ENCODE results near the gene MRPL46.

DNA sequence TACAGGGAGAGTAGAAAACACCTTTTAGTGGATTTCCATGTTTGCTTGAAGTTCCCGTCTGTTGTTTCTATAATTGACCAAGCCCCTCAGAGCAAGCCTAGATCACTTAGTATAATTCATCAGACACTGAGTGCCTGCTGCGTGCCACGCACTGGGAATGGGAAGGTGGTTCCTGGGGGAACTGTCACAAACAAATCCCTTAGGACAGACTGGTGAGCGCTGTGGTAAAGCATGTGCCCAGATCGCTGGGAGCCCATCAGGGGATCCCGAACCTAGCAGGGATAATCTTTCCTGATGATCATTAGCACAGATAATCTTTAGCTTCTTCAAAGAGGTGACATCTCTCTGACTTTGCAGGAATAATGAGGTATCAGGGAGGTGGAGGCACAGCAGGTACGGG, 9.9 kb upstream of the MRPL46 start:
- TF ChIP-seq, protein P1, sequence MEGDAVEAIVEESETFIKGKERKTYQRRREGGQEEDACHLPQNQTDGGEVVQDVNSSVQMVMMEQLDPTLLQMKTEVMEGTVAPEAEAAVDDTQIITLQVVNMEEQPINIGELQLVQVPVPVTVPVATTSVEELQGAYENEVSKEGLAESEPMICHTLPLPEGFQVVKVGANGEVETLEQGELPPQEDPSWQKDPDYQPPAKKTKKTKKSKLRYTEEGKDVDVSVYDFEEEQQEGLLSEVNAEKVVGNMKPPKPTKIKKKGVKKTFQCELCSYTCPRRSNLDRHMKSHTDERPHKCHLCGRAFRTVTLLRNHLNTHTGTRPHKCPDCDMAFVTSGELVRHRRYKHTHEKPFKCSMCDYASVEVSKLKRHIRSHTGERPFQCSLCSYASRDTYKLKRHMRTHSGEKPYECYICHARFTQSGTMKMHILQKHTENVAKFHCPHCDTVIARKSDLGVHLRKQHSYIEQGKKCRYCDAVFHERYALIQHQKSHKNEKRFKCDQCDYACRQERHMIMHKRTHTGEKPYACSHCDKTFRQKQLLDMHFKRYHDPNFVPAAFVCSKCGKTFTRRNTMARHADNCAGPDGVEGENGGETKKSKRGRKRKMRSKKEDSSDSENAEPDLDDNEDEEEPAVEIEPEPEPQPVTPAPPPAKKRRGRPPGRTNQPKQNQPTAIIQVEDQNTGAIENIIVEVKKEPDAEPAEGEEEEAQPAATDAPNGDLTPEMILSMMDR (IDR thresholded peaks at IDR 0.05) = no peak
- no peak for TF ChIP-seq POLR2A (IDR thresholded peaks at IDR 0.05)
